Osteocyte (in vitro differentiated cells): ENCODE data around the gene PREX1. TPM values are rescaled to one million over a fixed set of nuclear protein-coding genes. Genes with fewer than 3 reads are reported as not detected.

Experiments
- DNase-seq: peaks from one replicate; pipeline ENCODE4 v3.0.0; 2021; ENCODE audit warnings: mixed read lengths; ENCODE audit not compliant: unreplicated experiment; ENCODE audit errors: extremely low spot score
- H3K27ac Mint-ChIP-seq: one replicate; pipeline ENCODE4 v1.8.0; 2021; ENCODE audit warnings: mild to moderate bottlenecking, mixed read lengths; ENCODE audit not compliant: unreplicated experiment
- H3K27me3 Mint-ChIP-seq: one replicate; pipeline ENCODE4 v1.8.0; 2021; ENCODE audit warnings: mixed read lengths; ENCODE audit not compliant: unreplicated experiment
- H3K36me3 Mint-ChIP-seq: one replicate; pipeline ENCODE4 v1.8.0; 2021; ENCODE audit warnings: mixed read lengths; ENCODE audit not compliant: unreplicated experiment
- H3K4me1 Mint-ChIP-seq: one replicate; pipeline ENCODE4 v1.8.0; 2021; ENCODE audit warnings: mixed read lengths; ENCODE audit not compliant: unreplicated experiment
- H3K4me3 Mint-ChIP-seq: one replicate; pipeline ENCODE4 v1.8.0; 2021; ENCODE audit warnings: mild to moderate bottlenecking, moderate library complexity, mixed read lengths; ENCODE audit not compliant: unreplicated experiment
- H3K9me3 Mint-ChIP-seq: one replicate; pipeline ENCODE4 v1.8.0; 2021; ENCODE audit warnings: mixed read lengths; ENCODE audit not compliant: unreplicated experiment
- CTCF ChIP-seq: fragments of 200-600 bp; sonication (generic); IDR thresholded peaks from 2 replicates; pipeline ENCODE4 v1.5.0; 2021; ENCODE audit warnings: antibody characterized with exemption, mild to moderate bottlenecking, moderate library complexity
- total RNA-seq: library from RNA; stranded (reverse); gene quantifications from 2 replicates; pipeline ENCODE4 v1.2.1, GENCODE V29; 2021

Gene PREX1
- total RNA-seq, 1 donor from 2014 or later, result 24.2 TPM

GRCh38 chr20:48632825-48633619 lies 194.8 kb downstream of the PREX1 start:
- Mint-ChIP-seq H3K36me3 (peaks cover 9% of the 10 kb centered on the region), H3K4me1 (no peaks in the 10 kb centered on the region), H3K9me3 (no peaks in the 10 kb centered on the region), H3K27ac (no peak overlapping the region), H3K4me3 (no peak overlapping the region), H3K27me3 (no peaks in the 10 kb centered on the region)
- DNase-seq, result no peak
- TF ChIP-seq CTCF, result no peak

- Mint-ChIP-seq H3K4me3 (no peak overlapping the region), H3K36me3 (peaks cover 10% of the 10 kb centered on the region), H3K4me1 (no peaks in the 10 kb centered on the region), H3K27ac (no peak overlapping the region), H3K27me3 (no peaks in the 10 kb centered on the region), H3K9me3 (no peaks in the 10 kb centered on the region)
- DNase-seq, result no peak
- no peak for TF ChIP-seq CTCF
Observed at GRCh38 chr20:48632017-48632824, 195.6 kb downstream of the PREX1 start.

GRCh38 chr20:48631114-48632016 lies 196.4 kb downstream of the PREX1 start:
- no peaks in the 10 kb centered on the region for H3K9me3 Mint-ChIP-seq
- H3K4me3 Mint-ChIP-seq, result no peak overlapping the region
- no peak for TF ChIP-seq CTCF
- H3K36me3 Mint-ChIP-seq, result peaks cover 10% of the 10 kb centered on the region
- no peaks in the 10 kb centered on the region for H3K4me1 Mint-ChIP-seq
- H3K27ac Mint-ChIP-seq, result no peak overlapping the region
- no peak for DNase-seq
- no peaks in the 10 kb centered on the region for H3K27me3 Mint-ChIP-seq

GRCh38 chr20:48630342-48631075 lies 197.3 kb downstream of the PREX1 start:
- H3K36me3 Mint-ChIP-seq, result peaks cover 8% of the 10 kb centered on the region
- H3K27ac Mint-ChIP-seq, result no peak overlapping the region

More at GRCh38 chr20:48630342-48631075, 197.3 kb downstream of the PREX1 start:
- no peaks in the 10 kb centered on the region for H3K27me3 Mint-ChIP-seq
- no peaks in the 10 kb centered on the region for H3K9me3 Mint-ChIP-seq
- H3K4me1 Mint-ChIP-seq, result no peaks in the 10 kb centered on the region
- no peak for TF ChIP-seq CTCF
- no peak overlapping the region for H3K4me3 Mint-ChIP-seq
- no peak for DNase-seq
